Measurements from ENCODE around the gene ANO1.

DNA sequence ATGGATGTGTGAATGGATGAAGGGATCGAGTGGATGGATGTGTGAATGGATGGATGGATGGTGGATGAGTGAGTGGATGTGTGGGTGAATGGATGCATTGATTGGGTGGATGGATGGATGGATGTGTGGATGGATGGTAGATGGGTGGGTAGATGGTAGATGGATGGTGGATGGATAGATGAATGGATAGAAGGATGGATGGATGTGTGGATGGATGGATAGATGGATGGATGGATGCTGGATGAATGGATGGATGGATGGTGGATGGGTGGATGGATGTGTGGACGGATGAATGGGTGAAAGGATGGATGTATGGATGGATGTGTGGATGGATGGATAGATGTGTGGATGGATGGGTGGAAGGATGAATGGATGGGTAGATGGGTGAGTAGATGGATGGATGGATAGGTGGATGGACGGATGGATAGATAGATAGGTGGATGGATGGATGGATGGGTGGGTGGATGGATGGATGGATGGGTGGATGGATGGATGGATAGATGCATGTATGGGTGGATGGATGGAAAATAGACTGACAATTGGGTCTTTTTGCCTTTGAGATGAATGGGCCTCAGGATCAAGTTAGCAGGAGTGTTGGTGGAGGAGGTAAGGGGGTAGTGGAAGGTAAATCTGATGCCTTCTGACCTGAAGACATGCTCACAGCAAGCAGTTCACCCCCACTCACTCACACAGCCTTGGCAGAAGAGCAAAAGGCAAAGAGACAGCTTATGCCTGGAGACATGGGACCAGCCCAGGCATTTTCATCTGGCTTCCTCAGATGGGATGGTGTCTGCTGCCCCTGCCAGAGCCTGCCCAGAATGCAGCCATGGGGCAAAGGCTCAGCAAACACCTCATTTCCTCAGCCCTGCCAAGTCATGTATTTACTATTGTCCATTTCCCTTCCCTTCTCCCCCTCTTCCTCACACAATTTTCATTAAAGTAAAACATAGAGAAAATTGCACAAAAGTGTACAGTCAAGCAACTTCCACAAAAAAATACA is 117.0 kb downstream of the ANO1 start:
- TF ChIP-seq, protein P1, sequence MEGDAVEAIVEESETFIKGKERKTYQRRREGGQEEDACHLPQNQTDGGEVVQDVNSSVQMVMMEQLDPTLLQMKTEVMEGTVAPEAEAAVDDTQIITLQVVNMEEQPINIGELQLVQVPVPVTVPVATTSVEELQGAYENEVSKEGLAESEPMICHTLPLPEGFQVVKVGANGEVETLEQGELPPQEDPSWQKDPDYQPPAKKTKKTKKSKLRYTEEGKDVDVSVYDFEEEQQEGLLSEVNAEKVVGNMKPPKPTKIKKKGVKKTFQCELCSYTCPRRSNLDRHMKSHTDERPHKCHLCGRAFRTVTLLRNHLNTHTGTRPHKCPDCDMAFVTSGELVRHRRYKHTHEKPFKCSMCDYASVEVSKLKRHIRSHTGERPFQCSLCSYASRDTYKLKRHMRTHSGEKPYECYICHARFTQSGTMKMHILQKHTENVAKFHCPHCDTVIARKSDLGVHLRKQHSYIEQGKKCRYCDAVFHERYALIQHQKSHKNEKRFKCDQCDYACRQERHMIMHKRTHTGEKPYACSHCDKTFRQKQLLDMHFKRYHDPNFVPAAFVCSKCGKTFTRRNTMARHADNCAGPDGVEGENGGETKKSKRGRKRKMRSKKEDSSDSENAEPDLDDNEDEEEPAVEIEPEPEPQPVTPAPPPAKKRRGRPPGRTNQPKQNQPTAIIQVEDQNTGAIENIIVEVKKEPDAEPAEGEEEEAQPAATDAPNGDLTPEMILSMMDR (IDR thresholded peaks at IDR 0.05; ENCODE audit: insufficient read depth, low read length, poor library complexity, severe bottlenecking): no peak
- no peak for TF ChIP-seq EZH2phosphoT487 (conservative IDR thresholded peaks at IDR 0.05; ENCODE audit: low read length)

Measured in SU-DHL-6 (cell line).